COR-L47 (cell line): ENCODE data around the gene TBC1D28.
"Not testable (repeated sequence)": the region's sequence is repeated elsewhere in the genome, so short reads cannot be mapped to it uniquely, and the experiment has no call there.

Experiments
- DNase-seq: peaks from one replicate; lab custom pipeline; 2025; lab: John Stamatoyannopoulos, UW

TBC1D28 gene

GRCh38 chr17:18644291-18644690 is at the start of gene TBC1D28:
TBC1D28 (minus strand) TSS chr17:18644391; CDS start chr17:18641352, 3,039 bp downstream.
- not testable (repeated sequence) for DNase-seq

- not testable (repeated sequence) for DNase-seq
Measured at GRCh38 chr17:18682668-18683067, 38.5 kb upstream of the TBC1D28 start.

- DNase-seq = peak; percentile 79
Measured at GRCh38 chr17:18681767-18682571, 37.8 kb upstream of the TBC1D28 start, which contains the start of gene FOXO3B. FOXO3B (minus strand) TSS chr17:18682314; CDS start chr17:18681651, 663 bp downstream.

- DNase-seq = not testable (repeated sequence)
Measured at GRCh38 chr17:18677381-18677780, 33.2 kb upstream of the TBC1D28 start.

- not testable (repeated sequence) for DNase-seq
Measured at GRCh38 chr17:18676928-18677327, 32.7 kb upstream of the TBC1D28 start.

GRCh38 chr17:18672395-18673227 is 28.4 kb upstream of the TBC1D28 start:
- DNase-seq = not testable (repeated sequence)

- DNase-seq = not testable (repeated sequence)
Measured at GRCh38 chr17:18668625-18669024, 24.4 kb upstream of the TBC1D28 start.

- DNase-seq = not testable (repeated sequence)
Measured at GRCh38 chr17:18667535-18667934, 23.3 kb upstream of the TBC1D28 start.

- not testable (repeated sequence) for DNase-seq
Measured at GRCh38 chr17:18666326-18666725, 22.1 kb upstream of the TBC1D28 start.

- DNase-seq = not testable (repeated sequence)
Measured at GRCh38 chr17:18661924-18662624, 17.9 kb upstream of the TBC1D28 start.

GRCh38 chr17:18650094-18650493 is 5.9 kb upstream of the TBC1D28 start:
- not testable (repeated sequence) for DNase-seq

- not testable (repeated sequence) for DNase-seq
Measured at GRCh38 chr17:18643124-18643523, 1.1 kb downstream of the TBC1D28 start.

- DNase-seq = not testable (repeated sequence)
Measured at GRCh38 chr17:18638357-18638756, 5.8 kb downstream of the TBC1D28 start.

GRCh38 chr17:18636237-18636636 is 8.0 kb downstream of the TBC1D28 start:
- DNase-seq = not testable (repeated sequence)

- DNase-seq = not testable (repeated sequence)
Measured at GRCh38 chr17:18635773-18636172, 8.4 kb downstream of the TBC1D28 start.

- not testable (repeated sequence) for DNase-seq
Measured at GRCh38 chr17:18634550-18635263, 9.5 kb downstream of the TBC1D28 start.

- no peak for DNase-seq
Measured at GRCh38 chr17:18626152-18626870, 17.9 kb downstream of the TBC1D28 start.

- not testable (repeated sequence) for DNase-seq
Measured at GRCh38 chr17:18625509-18626104, 18.6 kb downstream of the TBC1D28 start.

GRCh38 chr17:18624862-18625501 is 19.2 kb downstream of the TBC1D28 start:
- not testable (repeated sequence) for DNase-seq

- DNase-seq = not testable (repeated sequence)
Measured at GRCh38 chr17:18617613-18618012, 26.6 kb downstream of the TBC1D28 start.
